GM21529 (cell line): Measurements from ENCODE around the gene NMS.

Experiments
- ATAC-seq: cut with Tn5 transposase; IDR thresholded peaks from one replicate; pipeline ENCODE4 v1.9.1; 2021; ENCODE audit not compliant: unreplicated experiment

Gene NMS

DNA sequence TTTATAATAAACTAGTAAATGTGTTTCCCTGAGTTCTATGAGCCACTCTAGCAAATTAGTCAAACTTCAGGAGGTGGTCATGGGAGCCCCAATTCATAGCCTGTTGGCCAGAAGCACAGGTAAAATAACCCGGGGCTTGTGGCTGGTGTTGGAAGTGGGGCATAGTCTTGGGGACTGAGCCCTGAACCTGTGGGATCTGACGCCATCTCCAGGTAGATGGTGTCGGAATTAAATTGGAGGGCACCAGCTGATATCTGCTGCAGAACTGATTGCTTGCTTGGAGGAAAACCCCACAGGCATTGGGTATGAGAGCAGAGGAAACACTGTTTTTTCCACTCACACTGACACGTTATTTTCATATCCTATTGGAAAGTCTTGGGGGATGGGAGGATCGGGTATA is 14.1 kb downstream of the NMS start:
- no peak for ATAC-seq

GRCh38 chr2:100485396-100485795 is 15.1 kb downstream of the NMS start:
- ATAC-seq: no peak

GRCh38 chr2:100494712-100495111 is 24.4 kb downstream of the NMS start:
- ATAC-seq: no peak

DNA sequence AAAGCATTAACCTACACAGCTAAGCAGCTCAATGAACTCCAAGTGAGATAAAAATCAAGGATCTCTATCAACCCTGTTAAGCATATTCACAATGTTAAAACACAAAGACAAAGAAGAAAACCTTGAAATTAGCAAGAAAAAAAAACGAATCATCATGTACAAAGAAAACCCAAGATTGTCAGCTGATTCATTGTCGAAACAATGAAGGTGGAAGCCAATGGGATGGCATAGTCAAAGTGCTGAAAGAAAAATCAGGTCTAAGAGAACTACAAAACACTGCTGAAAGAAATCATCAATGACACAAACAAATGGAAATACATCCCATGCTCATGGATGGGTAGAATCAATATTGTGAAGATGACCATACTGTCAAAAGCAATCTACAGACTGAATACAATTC is 32.5 kb downstream of the NMS start:
- no peak for ATAC-seq

- ATAC-seq: no peak
Measured at GRCh38 chr2:100504542-100504941, 34.3 kb downstream of the NMS start.

DNA sequence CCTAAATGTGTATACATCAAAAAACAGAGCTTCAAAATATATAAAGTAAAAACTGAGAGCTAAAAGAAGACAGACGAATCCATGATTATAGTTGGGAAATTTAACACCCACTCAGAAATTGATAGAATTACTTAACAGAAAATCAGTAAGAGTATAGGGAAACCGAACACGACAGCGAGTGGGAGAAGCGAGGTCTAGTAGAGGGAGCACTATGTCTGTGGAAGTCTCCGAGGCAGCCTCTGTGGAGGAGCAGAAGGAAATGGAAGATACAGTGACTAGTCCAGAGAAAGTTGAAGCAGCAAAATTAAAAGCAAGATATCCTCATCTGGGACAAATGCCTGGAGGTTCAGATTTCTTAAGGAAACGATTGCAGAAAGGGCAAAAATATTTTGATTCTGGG is 38.8 kb downstream of the NMS start:
- ATAC-seq: no peak

- ATAC-seq: no peak
Measured at GRCh38 chr2:100513650-100514049, 43.4 kb downstream of the NMS start.

- no peak for ATAC-seq
Measured at GRCh38 chr2:100517556-100517955, 47.3 kb downstream of the NMS start.

GRCh38 chr2:100518801-100519200 is 48.5 kb downstream of the NMS start:
- no peak for ATAC-seq

- ATAC-seq: no peak
Measured at GRCh38 chr2:100520224-100520623, 49.9 kb downstream of the NMS start.

GRCh38 chr2:100522430-100522829 is 52.1 kb downstream of the NMS start:
- no peak for ATAC-seq

DNA sequence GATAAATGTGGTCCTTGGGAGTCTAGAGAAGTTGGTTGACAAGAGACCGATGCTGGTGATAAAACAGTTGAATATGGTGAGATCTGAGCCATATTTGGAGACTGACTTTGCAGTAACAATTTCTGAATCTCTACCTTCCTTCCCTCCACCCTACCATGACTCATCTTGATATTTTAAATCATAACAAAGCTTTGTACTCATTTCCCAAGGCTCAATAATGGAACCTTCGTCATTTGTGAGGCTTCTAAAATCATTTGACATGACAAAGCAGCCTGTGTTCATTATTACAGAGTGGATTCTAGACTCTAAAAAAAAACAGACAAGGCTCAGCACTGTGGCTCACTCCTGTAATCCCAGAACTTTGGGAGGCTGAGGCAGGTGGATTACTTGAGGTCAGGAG is 54.0 kb downstream of the NMS start:
- no peak for ATAC-seq

GRCh38 chr2:100526868-100527267 is 56.6 kb downstream of the NMS start:
- no peak for ATAC-seq

DNA sequence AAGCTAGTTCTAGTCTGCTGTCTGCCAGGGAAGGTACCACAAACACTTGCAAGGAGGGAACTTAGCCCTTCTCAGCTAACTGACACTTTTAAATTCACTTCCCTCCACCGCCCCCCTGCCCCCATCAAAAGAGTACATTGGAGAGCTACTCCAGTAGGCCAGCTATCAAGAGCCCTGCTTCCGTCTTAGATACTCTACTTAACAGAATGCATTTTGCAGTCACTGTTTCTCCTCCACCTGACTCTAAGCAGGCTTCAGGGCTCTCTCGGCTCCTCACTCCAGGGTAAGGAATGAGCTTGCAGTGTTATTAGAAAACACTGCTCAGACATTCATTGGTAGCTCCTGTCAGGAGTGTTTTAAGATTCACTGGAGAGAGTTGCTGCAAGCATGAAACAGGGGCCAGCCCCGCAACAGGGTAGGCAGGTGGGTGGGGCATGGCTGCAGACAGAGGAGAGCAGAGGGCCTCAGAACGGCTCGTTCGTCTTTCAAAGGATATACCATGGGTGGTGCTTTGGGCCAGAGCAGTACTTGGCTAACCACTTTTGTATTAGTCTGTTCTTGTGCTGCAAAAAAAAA is 57.2 kb downstream of the NMS start:
- ATAC-seq: no peak

- no peak for ATAC-seq
Measured at GRCh38 chr2:100529176-100529575, 58.9 kb downstream of the NMS start.

GRCh38 chr2:100529900-100530299 is 59.6 kb downstream of the NMS start:
- ATAC-seq: no peak
